Measurements from ENCODE around the gene DNAJA3.
A peak's percentile ranks its signal among the peaks of the same experiment; 100 is the strongest.

The DNAJA3 gene

GRCh38 chr16:4477966-4478365 is 52.3 kb downstream of the DNAJA3 start:
- Histone ChIP-seq H3K4me1 (no peaks in the 10 kb centered on the region), H3K36me3 (no peaks in the 10 kb centered on the region), H3K27me3 (no peaks in the 10 kb centered on the region), H3K4me3 (ENCODE audit: low read depth, low read length) (no peak overlapping the region), H3K9me3 (no peaks in the 10 kb centered on the region)
- DNase-seq = no peak
- TF ChIP-seq, protein P1, sequence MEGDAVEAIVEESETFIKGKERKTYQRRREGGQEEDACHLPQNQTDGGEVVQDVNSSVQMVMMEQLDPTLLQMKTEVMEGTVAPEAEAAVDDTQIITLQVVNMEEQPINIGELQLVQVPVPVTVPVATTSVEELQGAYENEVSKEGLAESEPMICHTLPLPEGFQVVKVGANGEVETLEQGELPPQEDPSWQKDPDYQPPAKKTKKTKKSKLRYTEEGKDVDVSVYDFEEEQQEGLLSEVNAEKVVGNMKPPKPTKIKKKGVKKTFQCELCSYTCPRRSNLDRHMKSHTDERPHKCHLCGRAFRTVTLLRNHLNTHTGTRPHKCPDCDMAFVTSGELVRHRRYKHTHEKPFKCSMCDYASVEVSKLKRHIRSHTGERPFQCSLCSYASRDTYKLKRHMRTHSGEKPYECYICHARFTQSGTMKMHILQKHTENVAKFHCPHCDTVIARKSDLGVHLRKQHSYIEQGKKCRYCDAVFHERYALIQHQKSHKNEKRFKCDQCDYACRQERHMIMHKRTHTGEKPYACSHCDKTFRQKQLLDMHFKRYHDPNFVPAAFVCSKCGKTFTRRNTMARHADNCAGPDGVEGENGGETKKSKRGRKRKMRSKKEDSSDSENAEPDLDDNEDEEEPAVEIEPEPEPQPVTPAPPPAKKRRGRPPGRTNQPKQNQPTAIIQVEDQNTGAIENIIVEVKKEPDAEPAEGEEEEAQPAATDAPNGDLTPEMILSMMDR (IDR thresholded peaks at IDR 0.05; ENCODE audit: low read depth, low read length) = peak; percentile 38; the same call in 1 of the 2 replicates

- TF ChIP-seq, protein P1 (IDR thresholded peaks at IDR 0.05; ENCODE audit: low read depth, low read length) = no peak
- no peak overlapping the region for H3K4me3 ChIP-seq (ENCODE audit: low read depth, low read length)
- peaks cover 12% of the 10 kb centered on the region for H3K36me3 ChIP-seq
- no peaks in the 10 kb centered on the region for H3K27me3 ChIP-seq
- no peak for DNase-seq
- H3K4me1 ChIP-seq = no peaks in the 10 kb centered on the region
- H3K9me3 ChIP-seq = no peaks in the 10 kb centered on the region
Observed at GRCh38 chr16:4481526-4481925, 55.9 kb downstream of the DNAJA3 start.

GRCh38 chr16:4481963-4482362 is 56.3 kb downstream of the DNAJA3 start:
- Histone ChIP-seq H3K27me3 (no peaks in the 10 kb centered on the region), H3K36me3 (peaks cover 12% of the 10 kb centered on the region), H3K4me1 (no peaks in the 10 kb centered on the region), H3K9me3 (no peaks in the 10 kb centered on the region), H3K4me3 (ENCODE audit: low read depth, low read length) (no peak overlapping the region)
- TF ChIP-seq, protein P1 (IDR thresholded peaks at IDR 0.05; ENCODE audit: low read depth, low read length) = no peak
- DNase-seq = no peak

DNA sequence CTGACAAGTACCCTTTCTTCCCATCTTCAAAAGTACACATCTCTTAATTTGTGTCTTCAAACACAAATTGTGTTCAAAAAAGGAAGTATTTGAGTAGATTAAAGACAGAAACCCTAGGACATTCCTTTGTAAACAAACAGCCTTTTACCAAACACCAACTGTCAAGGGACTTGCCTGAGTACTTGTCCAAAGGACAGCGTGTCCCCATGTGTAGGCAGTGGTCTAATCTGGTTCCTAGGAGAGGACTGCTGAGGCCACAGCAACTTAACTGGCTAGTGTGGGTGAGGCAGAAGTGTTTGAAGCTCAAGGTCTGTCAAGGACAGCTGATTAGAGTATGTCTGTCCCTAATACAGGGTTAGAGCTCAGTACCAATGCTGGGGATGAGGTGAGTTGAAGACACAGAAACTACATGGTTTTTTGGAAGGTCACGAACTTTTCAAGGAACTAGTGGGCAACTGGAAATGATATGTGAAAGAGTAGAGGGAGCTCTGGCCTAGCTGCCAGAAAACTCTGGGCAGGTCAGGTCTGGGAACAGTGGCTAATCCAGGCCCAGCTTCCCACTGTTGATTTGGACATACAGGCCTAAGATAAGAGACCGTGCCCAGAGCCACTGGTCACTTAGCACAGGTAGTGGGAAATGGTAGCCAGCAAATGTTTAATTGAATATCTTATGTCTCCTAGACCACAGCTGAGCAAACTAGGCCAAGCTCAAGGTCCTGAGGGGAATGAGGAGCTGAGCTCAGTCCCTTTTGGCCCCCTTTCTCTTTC is 60.6 kb downstream of the DNAJA3 start:
- no peaks in the 10 kb centered on the region for H3K9me3 ChIP-seq
- DNase-seq = no peak
- no peak overlapping the region for H3K4me3 ChIP-seq (ENCODE audit: low read depth, low read length)
- peaks cover 12% of the 10 kb centered on the region for H3K36me3 ChIP-seq
- no peaks in the 10 kb centered on the region for H3K27me3 ChIP-seq
- H3K4me1 ChIP-seq = no peaks in the 10 kb centered on the region
- TF ChIP-seq, protein P1 (IDR thresholded peaks at IDR 0.05; ENCODE audit: low read depth, low read length) = no peak

GRCh38 chr16:4487955-4488498 is 62.4 kb downstream of the DNAJA3 start:
- no peaks in the 10 kb centered on the region for H3K27me3 ChIP-seq
- TF ChIP-seq, protein P1 (IDR thresholded peaks at IDR 0.05; ENCODE audit: low read depth, low read length) = no peak
- H3K36me3 ChIP-seq = peaks cover 12% of the 10 kb centered on the region
- no peak for DNase-seq
- no peaks in the 10 kb centered on the region for H3K4me1 ChIP-seq
- H3K9me3 ChIP-seq = no peaks in the 10 kb centered on the region
- H3K4me3 ChIP-seq (ENCODE audit: low read depth, low read length) = no peak overlapping the region

DNA sequence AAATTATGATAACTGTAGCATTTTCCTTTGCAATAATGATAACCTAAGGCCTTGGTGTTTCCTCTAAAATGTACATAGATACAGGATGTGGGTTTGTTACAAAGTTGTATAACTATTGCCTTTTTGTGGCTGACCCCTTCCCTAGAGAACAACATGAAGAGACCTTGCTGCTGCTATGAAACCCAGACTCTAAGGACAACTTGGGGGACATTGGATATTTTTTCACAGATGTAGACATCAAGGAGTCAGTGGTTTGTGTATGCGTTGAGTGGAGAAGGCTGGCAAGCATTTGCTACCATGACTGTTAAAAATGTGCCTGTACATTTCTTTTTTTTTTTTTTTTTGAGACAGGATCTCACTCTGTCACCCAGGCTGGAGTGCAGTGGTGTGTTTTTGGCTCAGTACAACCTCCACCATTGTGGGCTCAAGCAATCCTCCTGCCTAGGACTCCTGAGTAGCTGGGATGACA is 62.9 kb downstream of the DNAJA3 start:
- Histone ChIP-seq H3K4me1 (no peaks in the 10 kb centered on the region), H3K9me3 (no peaks in the 10 kb centered on the region), H3K4me3 (ENCODE audit: low read depth, low read length) (no peak overlapping the region), H3K36me3 (peaks cover 10% of the 10 kb centered on the region), H3K27me3 (no peaks in the 10 kb centered on the region)
- TF ChIP-seq, protein P1 (IDR thresholded peaks at IDR 0.05; ENCODE audit: low read depth, low read length) = no peak
- DNase-seq = no peak

Data from BE2C (cell line).